NCI-H2107 (cell line): ENCODE results near the gene GALNT16.
A peak's percentile ranks its signal among the peaks of the same experiment; 100 is the strongest.
"Not testable (repeated sequence)": the region's sequence is repeated elsewhere in the genome, so short reads cannot be mapped to it uniquely, and the experiment has no call there.

Source experiments
- DNase-seq: peaks from one replicate; lab custom pipeline; 2025; lab: John Stamatoyannopoulos, UW

Gene GALNT16

GRCh38 chr14:69259527-69260189, at the start of gene GALNT16:
TSS of gene GALNT16 (plus strand) at chr14:69260158. CDS start at chr14:69260291, 133 bp downstream.
- no peak for DNase-seq

- DNase-seq: no peak
These were observed 45.6 kb upstream of the GALNT16 start for GRCh38 chr14:69214393-69214792.

- DNase-seq: not testable (repeated sequence)
These were observed 42.3 kb upstream of the GALNT16 start for GRCh38 chr14:69217663-69218062.

- no peak for DNase-seq
These were observed 35.0 kb upstream of the GALNT16 start for GRCh38 chr14:69224946-69225345.

GRCh38 chr14:69226178-69226577, 33.8 kb upstream of the GALNT16 start:
- no peak for DNase-seq

- no peak for DNase-seq
These were observed 33.2 kb upstream of the GALNT16 start for GRCh38 chr14:69226736-69227135.

GRCh38 chr14:69231486-69231885, 28.5 kb upstream of the GALNT16 start:
- no peak for DNase-seq

- DNase-seq: no peak
These were observed 27.6 kb upstream of the GALNT16 start for GRCh38 chr14:69232388-69232787.

- DNase-seq: no peak
These were observed 25.9 kb upstream of the GALNT16 start for GRCh38 chr14:69234106-69234505.

- DNase-seq: no peak
These were observed 24.2 kb upstream of the GALNT16 start for GRCh38 chr14:69235708-69236107.

GRCh38 chr14:69237142-69237541, 22.8 kb upstream of the GALNT16 start:
- DNase-seq: no peak

GRCh38 chr14:69237584-69237983, 22.4 kb upstream of the GALNT16 start:
- DNase-seq: no peak

GRCh38 chr14:69238883-69239282, 21.1 kb upstream of the GALNT16 start:
- DNase-seq: no peak

- no peak for DNase-seq
These were observed 19.3 kb upstream of the GALNT16 start for GRCh38 chr14:69240527-69241173.

- no peak for DNase-seq
These were observed 18.4 kb upstream of the GALNT16 start for GRCh38 chr14:69241577-69241976.

GRCh38 chr14:69242311-69243224, 17.4 kb upstream of the GALNT16 start:
- DNase-seq: peak; percentile 52

- no peak for DNase-seq
These were observed 15.0 kb upstream of the GALNT16 start for GRCh38 chr14:69244946-69245345.

- peak; percentile 90 for DNase-seq
These were observed 13.6 kb upstream of the GALNT16 start for GRCh38 chr14:69246331-69246730.

GRCh38 chr14:69247676-69248440, 12.1 kb upstream of the GALNT16 start:
- DNase-seq: no peak

- no peak for DNase-seq
These were observed 10.4 kb upstream of the GALNT16 start for GRCh38 chr14:69249603-69250002.

GRCh38 chr14:69252851-69253250, 7.1 kb upstream of the GALNT16 start:
- no peak for DNase-seq

- DNase-seq: no peak
These were observed 811 bp upstream of the GALNT16 start for GRCh38 chr14:69259168-69259526.
